Measurements from ENCODE around the gene EMID1.

DNA sequence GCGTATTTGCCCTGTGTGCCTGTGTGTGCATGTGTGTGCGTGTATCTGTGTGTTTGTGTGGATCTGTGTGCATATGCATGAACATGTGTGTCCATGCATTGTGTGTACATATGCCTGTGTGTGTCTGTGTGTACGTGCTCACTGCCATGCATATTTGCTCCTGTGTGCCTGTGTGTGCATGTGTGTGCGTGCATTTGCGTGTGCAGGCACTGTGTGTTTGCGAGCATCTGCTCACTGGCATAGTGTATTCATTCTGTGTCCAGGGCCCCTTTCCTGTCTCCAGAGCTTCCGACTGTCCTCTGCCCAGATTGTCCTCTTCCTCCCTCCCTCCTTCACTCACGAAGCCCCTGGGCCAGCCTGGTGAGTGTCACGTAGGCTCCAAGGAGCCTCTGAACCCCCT, 5.8 kb downstream of the EMID1 start:
- TF ChIP-seq, protein P1, sequence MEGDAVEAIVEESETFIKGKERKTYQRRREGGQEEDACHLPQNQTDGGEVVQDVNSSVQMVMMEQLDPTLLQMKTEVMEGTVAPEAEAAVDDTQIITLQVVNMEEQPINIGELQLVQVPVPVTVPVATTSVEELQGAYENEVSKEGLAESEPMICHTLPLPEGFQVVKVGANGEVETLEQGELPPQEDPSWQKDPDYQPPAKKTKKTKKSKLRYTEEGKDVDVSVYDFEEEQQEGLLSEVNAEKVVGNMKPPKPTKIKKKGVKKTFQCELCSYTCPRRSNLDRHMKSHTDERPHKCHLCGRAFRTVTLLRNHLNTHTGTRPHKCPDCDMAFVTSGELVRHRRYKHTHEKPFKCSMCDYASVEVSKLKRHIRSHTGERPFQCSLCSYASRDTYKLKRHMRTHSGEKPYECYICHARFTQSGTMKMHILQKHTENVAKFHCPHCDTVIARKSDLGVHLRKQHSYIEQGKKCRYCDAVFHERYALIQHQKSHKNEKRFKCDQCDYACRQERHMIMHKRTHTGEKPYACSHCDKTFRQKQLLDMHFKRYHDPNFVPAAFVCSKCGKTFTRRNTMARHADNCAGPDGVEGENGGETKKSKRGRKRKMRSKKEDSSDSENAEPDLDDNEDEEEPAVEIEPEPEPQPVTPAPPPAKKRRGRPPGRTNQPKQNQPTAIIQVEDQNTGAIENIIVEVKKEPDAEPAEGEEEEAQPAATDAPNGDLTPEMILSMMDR (conservative IDR thresholded peaks at IDR 0.05; ENCODE audit: low read length) = no peak
- TF ChIP-seq EZH2phosphoT487 (IDR thresholded peaks at IDR 0.05; ENCODE audit: borderline replicate concordance, low read depth, low read length) = no peak
